Fibroblast of villous mesenchyme (primary cell): ENCODE measurements around the gene SDF4. TPM values are rescaled to one million over a fixed set of nuclear protein-coding genes. Genes with fewer than 3 reads are reported as not detected.

Source experiments
- DNase-seq: peaks from one replicate; pipeline ENCODE4 v3.0.0-alpha.2; 2010; ENCODE audit warnings: low read depth
- H3K4me3 ChIP-seq: 2 replicates; pipeline ENCODE4 v1.5.1; 2011; ENCODE audit warnings: low read depth, mild to moderate bottlenecking, low read length
- total RNA-seq: library from RNA; depleted of rRNA; stranded (reverse); fragments of >200 nt; gene quantifications from 2 replicates; pipeline ENCODE4 v1.2.3, GENCODE V29; 2012
- TF ChIP-seq, protein P1 (sequence below): IDR thresholded peaks from 2 replicates; pipeline ENCODE4 v1.5.1; 2012; ENCODE audit warnings: low read depth, mild to moderate bottlenecking, low read length; ENCODE audit not compliant: insufficient read depth

The SDF4 gene
- total RNA-seq, 1 donor = 88.9 TPM

DNA sequence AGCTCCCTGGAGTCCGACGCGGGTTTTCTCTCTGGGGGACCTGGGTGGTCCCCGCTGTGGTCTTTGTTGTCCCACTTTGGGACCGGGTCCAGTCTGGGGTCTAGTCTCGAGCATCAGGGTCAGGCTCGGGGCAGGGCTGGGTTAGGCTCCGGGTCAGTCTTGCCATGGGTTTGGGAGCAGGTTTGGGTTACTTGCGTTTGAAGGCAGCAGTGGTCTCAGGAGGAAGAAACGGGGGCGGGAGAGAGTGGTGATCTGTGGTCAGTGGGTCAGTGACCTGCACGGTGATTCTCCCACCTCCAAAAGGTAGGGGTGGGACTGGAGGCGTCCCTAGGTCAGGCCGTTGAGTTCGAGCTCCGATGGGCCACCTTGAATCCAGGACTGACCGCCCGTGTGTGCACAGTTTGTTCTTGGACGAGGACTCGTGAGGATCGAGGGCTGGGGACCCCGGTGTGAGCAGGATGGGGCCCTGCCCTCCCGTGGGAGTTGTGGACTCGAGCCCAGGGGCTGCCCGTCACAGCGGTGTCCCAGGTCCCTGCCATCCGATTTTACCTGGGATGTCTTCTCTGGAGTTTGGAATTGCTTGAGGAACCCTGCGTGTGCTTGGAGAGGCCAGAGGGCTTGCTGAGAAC is 2.5 kb upstream of the SDF4 start:
- TF ChIP-seq, protein P1, sequence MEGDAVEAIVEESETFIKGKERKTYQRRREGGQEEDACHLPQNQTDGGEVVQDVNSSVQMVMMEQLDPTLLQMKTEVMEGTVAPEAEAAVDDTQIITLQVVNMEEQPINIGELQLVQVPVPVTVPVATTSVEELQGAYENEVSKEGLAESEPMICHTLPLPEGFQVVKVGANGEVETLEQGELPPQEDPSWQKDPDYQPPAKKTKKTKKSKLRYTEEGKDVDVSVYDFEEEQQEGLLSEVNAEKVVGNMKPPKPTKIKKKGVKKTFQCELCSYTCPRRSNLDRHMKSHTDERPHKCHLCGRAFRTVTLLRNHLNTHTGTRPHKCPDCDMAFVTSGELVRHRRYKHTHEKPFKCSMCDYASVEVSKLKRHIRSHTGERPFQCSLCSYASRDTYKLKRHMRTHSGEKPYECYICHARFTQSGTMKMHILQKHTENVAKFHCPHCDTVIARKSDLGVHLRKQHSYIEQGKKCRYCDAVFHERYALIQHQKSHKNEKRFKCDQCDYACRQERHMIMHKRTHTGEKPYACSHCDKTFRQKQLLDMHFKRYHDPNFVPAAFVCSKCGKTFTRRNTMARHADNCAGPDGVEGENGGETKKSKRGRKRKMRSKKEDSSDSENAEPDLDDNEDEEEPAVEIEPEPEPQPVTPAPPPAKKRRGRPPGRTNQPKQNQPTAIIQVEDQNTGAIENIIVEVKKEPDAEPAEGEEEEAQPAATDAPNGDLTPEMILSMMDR = no peak
- DNase-seq = no peak
- no peak overlapping the region for H3K4me3 ChIP-seq

DNA sequence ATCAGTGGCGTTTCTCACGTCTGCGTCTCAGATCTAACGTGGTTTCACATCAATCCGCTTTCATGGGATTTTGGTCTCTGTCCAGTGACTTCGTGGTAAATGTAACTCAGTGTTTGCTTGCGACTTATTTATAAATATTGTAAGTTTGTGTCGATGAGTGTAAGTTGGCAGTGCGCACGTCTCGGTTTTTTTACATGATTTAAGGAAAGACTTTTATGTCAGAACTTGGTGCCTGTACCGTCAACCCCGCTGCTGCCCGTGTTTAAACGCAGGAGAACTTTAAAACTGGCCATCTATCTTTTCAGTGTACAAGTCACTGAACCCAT is 1.7 kb upstream of the SDF4 start:
- TF ChIP-seq, protein P1 = no peak
- H3K4me3 ChIP-seq = no peak overlapping the region
- DNase-seq = no peak

DNA sequence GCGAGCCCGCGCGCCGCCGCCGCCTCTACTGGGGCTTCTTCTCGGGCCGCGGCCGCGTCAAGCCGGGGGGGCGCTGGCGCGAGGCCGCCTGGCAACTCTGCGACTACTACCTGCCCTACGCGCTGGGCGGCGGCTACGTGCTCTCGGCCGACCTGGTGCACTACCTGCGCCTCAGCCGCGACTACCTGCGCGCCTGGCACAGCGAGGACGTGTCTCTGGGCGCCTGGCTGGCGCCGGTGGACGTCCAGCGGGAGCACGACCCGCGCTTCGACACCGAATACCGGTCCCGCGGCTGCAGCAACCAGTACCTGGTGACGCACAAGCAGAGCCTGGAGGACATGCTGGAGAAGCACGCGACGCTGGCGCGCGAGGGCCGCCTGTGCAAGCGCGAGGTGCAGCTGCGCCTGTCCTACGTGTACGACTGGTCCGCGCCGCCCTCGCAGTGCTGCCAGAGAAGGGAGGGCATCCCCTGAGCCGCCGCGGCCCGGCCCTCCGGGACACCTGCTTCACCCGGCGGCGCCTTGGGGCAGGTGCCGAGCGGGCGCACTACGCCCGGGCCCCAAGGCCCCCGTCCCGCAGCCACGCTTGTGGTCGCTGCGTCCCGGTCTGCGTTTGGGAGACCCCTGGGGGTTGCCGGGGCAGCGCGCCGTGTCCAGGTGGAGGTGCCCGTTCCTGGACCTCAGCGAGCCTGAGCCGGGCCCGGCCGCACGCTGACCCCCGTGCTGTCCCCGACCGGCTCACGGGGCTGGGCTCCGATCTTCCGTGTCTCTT is 1.2 kb upstream of the SDF4 start:
- TF ChIP-seq, protein P1 = no peak
- no peak for DNase-seq
- H3K4me3 ChIP-seq = no peak overlapping the region

DNA sequence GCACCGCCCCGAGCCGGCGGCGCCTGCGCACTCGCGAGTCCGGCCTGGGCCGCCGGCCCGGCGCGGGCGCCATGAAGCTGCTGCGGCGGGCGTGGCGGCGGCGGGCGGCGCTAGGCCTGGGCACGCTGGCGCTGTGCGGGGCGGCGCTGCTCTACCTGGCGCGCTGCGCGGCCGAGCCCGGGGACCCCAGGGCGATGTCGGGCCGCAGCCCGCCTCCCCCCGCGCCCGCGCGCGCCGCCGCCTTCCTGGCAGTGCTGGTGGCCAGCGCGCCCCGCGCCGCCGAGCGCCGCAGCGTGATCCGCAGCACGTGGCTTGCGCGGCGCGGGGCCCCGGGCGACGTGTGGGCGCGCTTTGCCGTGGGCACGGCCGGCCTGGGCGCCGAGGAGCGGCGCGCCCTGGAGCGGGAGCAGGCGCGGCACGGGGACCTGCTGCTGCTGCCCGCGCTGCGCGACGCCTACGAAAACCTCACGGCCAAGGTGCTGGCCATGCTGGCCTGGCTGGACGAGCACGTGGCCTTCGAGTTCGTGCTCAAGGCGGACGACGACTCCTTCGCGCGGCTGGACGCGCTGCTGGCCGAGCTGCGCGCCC is 501 bp upstream of the SDF4 start, which contains the start of gene B3GALT6:
TSS of gene B3GALT6 (plus strand) at position 30 of the 588 bp plus-strand sequence. CDS start at position 72, 42 bp downstream.
- peak within 1 kb of the TSS; percentile 88 for H3K4me3 ChIP-seq
- TF ChIP-seq, protein P1 = no peak
- no peak for DNase-seq

DNA sequence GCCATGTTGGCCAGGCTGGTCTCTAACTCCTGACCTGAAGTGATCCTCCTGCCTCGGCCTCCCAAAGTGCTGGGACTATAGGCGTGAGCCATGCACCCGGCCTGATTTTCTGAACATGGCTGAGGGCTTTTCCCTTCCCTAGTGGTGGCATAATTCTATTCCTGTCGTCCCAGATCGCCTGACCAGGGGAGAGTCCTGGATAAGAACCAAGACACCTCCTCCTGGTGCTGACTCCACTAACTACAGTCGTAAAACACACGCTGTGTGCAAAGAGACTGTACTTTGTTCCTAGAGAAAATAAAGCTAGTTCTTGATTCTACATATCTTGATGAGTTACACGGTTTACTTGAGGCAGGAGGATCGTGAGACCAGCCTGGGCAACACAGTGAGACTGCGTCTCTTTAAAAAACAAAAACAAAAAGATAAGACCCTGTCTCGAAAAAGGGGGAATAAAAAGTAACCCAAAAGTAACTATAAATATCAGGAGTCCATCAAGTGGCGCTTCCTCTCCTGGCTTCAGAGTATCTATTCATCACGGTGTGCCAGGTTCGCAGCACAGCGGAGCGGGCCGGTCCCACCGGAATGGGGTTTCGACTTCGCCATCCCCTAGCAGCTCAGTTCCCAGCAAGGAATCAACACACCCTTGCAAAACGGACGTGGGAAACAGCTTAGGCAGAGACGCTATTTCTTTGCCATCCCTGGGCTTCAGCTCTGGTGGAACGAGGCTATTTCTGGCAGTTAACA is 973 bp downstream of the SDF4 start:
- H3K4me3 ChIP-seq = peak overlapping the region; percentile 88
- DNase-seq = peak; percentile 78
- TF ChIP-seq, protein P1 = peak; percentile 42

DNA sequence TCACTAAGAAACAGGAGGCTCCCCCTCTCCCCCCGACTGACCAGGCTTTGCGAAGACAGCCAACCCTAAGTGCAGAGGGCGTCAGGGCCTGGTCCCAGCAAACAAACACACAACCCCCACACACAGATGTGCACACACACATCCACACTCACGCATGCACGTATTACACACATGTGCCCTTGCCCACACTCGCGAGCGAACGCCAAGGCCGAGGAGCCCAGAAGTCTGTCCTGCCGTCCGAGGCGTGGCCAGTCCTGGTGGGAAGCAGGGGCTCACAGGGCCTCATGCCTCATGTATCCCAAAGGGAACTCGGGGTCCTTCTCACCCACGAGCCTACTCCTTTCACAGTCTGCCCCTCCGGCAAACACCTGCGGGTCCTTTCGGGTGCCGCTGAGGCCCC is 2.0 kb downstream of the SDF4 start:
- TF ChIP-seq, protein P1 = no peak
- DNase-seq = no peak
- no peak overlapping the region for H3K4me3 ChIP-seq
